Measurements from ENCODE around the gene PCDHGA6.
"Not testable (repeated sequence)": the region's sequence is repeated elsewhere in the genome, so short reads cannot be mapped to it uniquely, and the experiment has no call there.

Gene PCDHGA6

DNA sequence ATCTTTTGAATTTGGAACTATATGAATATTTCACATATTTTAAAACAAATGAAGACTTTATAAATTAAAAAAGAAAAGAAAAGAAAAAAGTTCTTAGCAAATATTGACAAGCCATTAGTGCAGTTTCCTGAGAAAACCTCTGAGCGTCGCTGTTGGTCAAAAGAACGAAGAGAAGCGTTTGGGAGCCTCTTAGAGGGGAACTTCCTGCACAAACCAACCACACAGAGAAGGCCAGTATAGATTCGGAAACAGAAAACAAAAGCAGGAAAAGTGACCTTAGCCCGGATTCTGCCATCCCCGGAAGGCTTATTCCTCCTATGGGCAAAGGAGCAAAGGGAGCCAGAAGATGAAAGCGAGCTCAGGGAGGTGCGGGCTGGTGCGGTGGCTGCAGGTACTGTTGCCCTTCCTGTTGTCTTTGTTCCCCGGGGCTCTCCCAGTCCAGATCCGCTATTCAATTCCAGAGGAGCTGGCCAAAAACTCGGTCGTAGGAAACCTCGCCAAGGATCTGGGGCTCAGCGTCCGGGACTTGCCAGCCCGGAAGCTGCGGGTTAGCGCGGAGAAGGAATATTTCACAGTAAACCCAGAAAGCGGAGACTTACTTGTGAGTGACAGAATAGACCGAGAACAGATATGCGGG is 13.8 kb upstream of the PCDHGA6 start, which contains the start of gene PCDHGB2:
Gene PCDHGB2 (plus strand): TSS at position 205 of the 637 bp plus-strand sequence. CDS start 142 bp downstream, at position 347.
- no peak for DNase-seq (ENCODE audit: extremely low read depth in 1 of 2, low read depth in 1 of 2)

GRCh38 chr5:141360685-141361084 is 13.0 kb upstream of the PCDHGA6 start:
- no peak for DNase-seq (ENCODE audit: extremely low read depth in 1 of 2, low read depth in 1 of 2)

DNA sequence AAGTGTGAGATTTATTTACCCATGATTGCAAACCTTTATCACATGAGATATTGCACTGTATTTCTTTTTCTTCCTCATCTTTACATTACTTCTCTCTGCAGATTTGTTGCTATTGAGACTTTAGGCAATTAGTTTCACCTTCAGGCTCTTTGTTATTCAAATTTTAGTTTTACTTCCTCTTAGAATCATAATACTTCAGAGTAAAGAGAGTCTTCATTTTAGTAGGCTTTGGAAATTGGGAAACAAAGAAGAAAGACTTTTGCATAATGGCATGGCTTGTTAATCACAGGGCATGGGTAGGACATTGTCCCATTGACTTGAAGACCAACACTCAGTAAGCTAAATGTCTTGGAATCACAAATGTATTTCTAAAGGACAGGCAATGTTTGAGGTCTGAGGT is 11.0 kb upstream of the PCDHGA6 start:
- DNase-seq (ENCODE audit: extremely low read depth in 1 of 2, low read depth in 1 of 2), result no peak

GRCh38 chr5:141363952-141364660 is 9.6 kb upstream of the PCDHGA6 start, which contains the start of gene PCDHGA5:
Gene PCDHGA5 (plus strand): TSS chr5:141364162. CDS start chr5:141364331, 169 bp downstream.
- no peak for DNase-seq (ENCODE audit: extremely low read depth in 1 of 2, low read depth in 1 of 2)

DNA sequence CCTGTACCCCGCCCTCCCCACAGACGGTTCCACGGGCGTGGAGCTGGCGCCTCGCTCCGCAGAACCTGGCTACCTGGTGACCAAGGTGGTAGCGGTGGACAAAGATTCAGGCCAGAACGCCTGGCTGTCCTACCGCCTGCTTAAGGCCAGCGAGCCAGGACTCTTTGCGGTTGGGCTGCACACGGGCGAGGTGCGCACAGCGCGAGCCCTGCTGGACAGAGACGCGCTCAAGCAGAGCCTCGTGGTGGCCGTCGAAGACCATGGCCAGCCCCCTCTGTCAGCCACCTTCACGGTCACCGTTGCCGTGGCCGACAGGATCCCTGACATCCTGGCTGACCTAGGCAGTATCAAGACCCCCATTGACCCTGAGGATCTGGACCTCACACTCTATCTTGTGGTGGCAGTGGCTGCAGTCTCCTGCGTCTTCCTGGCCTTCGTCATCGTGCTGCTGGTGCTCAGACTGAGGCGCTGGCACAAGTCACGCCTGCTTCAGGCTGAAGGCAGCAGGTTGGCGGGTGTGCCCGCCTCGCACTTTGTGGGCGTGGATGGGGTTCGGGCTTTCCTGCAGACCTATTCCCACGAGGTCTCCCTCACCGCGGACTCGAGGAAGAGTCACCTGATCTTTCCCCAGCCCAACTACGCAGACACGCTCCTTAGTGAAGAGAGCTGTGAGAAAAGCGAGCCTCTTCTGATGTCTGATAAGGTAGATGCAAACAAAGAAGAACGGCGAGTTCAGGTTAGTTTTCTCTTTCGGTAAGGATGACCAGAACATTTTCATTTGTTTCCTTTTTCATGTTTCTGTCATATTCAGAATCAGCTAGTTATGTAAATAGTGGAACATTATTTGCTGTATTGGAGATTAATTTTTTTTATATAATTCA is 7.4 kb upstream of the PCDHGA6 start:
- no peak for DNase-seq (ENCODE audit: extremely low read depth in 1 of 2, low read depth in 1 of 2)

DNA sequence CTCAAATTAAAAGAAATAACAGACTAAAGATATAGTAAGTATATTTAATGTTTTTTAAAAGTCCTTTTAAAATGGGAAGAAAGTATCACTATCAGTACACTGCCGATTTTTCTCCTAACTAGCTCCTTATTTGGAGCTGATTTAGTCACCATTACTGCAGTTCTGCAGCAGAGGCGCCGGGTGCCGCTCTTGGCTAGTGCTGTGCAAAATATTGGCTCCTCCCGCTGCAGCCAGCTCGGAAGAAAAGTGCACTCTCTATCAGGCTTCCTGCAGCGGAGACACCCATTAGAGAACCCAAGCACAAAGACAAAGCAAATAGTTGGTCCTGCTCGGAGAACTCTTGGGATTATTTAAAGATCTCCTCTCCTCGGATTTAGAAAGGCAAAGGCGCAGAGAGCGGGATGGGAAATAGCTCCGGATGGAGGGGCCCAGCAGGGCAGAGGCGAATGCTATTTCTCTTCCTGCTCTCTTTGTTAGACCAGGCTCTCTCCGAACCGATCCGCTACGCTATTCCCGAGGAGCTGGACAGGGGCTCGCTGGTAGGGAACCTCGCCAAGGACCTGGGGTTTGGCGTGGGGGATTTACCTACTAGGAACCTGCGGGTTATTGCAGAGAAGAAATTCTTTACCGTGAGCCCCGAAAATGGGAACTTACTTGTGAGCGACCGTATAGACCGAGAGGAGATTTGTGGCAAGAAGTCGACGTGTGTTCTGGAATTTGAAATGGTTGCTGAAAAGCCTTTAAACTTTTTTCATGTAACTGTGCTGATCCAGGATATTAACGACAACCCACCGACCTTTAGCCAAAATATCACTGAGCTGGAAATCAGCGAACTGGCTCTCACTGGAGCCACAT is 3.5 kb upstream of the PCDHGA6 start, which contains the start of gene PCDHGB3:
Gene PCDHGB3 (plus strand): TSS at position 249 of the 855 bp plus-strand sequence. CDS start 153 bp downstream, at position 402.
- no peak for DNase-seq (ENCODE audit: extremely low read depth in 1 of 2, low read depth in 1 of 2)

- no peak for DNase-seq (ENCODE audit: extremely low read depth in 1 of 2, low read depth in 1 of 2)
Observed at GRCh38 chr5:141371572-141372475, 1.9 kb upstream of the PCDHGA6 start.

DNA sequence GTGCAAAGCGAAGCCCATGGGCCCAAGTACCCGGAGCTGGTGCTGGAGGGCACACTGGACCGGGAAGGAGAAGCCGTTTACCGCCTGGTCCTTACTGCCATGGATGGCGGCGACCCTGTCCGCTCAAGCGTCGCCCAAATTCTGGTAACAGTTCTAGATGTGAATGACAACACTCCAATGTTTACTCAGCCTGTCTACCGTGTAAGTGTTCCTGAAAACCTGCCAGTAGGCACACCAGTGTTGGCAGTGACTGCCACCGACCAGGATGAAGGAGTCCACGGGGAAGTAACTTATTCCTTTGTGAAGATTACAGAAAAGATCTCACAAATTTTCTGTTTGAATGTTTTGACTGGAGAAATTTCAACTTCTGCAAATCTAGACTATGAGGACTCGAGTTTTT is 936 bp downstream of the PCDHGA6 start:
- no peak for DNase-seq (ENCODE audit: extremely low read depth in 1 of 2, low read depth in 1 of 2)

- not testable (repeated sequence) for DNase-seq (ENCODE audit: extremely low read depth in 1 of 2, low read depth in 1 of 2)
Observed at GRCh38 chr5:141375444-141376155, 1.9 kb downstream of the PCDHGA6 start.

- DNase-seq (ENCODE audit: extremely low read depth in 1 of 2, low read depth in 1 of 2), result no peak
Observed at GRCh38 chr5:141382469-141383294, 9.0 kb downstream of the PCDHGA6 start, which contains the start of gene PCDHGA7. Gene PCDHGA7 (plus strand): TSS chr5:141382742. CDS start chr5:141382900, 158 bp downstream.

- DNase-seq (ENCODE audit: extremely low read depth in 1 of 2, low read depth in 1 of 2), result no peak
Observed at GRCh38 chr5:141383345-141383744, 9.7 kb downstream of the PCDHGA6 start.

- DNase-seq (ENCODE audit: extremely low read depth in 1 of 2, low read depth in 1 of 2), result no peak
Observed at GRCh38 chr5:141384471-141385267, 11.0 kb downstream of the PCDHGA6 start.

DNA sequence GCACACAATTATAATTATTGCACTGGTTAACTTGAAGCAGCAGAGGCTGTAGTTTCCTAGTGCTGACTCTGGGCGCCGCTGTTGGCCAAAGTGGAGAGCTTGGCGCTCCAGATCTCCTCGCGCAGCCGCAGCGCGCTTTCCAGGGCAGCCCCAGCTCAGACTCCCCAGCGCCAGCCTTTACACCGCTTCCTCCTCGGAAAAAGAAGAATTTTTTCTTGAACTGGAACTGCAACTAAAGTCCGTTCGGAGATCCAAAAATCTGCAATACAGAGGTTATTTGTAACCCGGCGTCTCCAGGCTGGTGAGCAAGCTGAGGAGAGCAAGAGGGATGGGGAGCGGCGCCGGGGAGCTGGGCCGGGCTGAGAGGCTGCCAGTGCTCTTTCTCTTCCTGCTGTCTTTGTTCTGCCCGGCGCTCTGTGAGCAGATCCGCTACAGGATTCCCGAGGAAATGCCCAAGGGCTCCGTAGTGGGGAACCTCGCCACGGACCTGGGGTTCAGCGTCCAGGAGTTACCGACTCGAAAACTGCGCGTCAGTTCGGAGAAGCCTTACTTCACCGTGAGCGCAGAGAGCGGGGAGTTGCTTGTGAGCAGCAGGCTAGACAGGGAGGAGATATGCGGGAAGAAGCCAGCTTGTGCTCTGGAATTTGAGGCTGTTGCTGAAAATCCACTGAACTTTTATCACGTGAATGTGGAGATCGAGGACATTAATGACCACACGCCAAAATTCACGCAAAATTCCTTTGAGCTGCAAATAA is 14.0 kb downstream of the PCDHGA6 start, which contains the start of gene PCDHGB4:
Gene PCDHGB4 (plus strand): TSS at position 142 of the 755 bp plus-strand sequence. CDS start 187 bp downstream, at position 329.
- DNase-seq (ENCODE audit: extremely low read depth in 1 of 2, low read depth in 1 of 2), result not testable (repeated sequence)

DNA sequence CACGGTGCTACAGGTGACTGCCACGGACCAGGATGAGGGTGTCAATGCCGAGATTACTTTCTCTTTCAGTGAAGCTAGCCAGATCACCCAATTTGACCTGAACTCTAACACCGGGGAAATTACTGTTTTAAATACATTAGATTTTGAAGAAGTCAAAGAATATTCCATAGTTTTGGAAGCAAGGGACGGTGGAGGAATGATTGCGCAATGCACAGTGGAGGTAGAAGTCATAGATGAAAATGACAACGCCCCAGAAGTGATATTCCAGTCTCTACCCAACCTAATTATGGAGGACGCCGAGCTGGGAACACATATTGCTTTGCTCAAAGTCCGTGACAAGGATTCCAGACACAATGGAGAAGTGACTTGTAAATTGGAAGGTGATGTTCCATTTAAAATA is 15.0 kb downstream of the PCDHGA6 start:
- no peak for DNase-seq (ENCODE audit: extremely low read depth in 1 of 2, low read depth in 1 of 2)

DNA sequence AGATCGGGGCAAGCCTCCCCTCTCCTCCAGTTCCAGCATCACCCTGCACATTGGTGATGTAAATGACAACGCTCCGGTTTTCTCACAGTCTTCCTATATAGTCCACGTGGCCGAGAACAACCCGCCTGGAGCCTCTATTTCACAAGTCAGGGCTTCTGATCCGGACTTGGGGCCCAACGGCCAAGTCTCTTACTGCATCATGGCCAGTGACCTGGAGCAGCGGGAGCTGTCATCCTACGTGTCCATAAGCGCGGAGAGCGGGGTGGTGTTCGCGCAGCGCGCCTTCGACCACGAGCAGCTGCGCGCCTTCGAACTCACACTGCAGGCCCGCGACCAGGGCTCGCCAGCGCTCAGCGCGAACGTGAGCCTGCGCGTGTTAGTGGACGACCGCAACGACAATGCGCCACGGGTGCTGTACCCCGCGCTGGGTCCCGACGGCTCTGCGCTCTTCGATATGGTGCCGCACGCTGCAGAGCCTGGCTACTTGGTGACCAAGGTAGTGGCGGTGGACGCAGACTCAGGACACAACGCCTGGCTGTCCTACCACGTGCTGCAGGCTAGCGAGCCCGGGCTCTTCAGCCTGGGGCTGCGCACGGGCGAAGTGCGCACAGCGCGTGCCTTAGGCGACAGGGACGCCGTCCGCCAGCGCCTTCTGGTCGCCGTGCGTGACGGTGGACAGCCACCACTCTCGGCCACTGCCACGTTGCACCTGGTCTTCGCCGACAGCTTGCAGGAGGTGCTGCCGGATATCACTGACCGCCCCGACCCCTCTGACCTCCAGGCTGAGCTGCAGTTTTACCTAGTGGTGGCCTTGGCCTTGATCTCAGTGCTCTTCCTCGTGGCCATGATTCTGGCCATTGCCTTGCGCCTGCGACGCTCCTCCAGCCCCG is 15.7 kb downstream of the PCDHGA6 start:
- no peak for DNase-seq (ENCODE audit: extremely low read depth in 1 of 2, low read depth in 1 of 2)
